ENCODE results near the gene POLR3G. TPM values are rescaled to one million over a fixed set of nuclear protein-coding genes. Genes with fewer than 3 reads are reported as not detected.

Gene POLR3G
- polyA plus RNA-seq, 1 donor from 2014 or later: 2.7 TPM

DNA sequence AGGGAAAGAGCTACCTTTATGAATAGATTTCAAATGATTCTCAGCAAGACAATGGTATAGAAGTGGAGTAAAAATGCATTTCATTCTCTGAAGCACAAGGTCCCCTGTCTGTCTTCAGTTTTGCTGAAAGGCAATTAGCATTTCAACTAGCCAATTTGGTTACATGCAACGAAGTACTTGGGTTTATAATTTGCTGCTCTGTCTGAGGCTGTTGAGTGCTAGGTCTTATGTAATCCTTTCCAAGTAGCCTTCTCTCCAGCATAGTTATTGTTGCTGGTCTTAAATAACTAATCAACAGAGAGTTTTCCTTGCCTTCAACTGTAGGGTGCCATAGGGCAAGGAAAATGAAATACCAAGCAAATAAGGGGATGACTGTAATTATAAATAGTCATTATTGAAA, 88.4 kb downstream of the POLR3G start:
- H3K4me3 ChIP-seq (ENCODE audit: low read length): peak overlapping the region; percentile 14
- H4K20me1 ChIP-seq (ENCODE audit: insufficient read depth): no peaks in the 10 kb centered on the region
- H3K9ac ChIP-seq (ENCODE audit: low read length): no peak overlapping the region
- H3K27me3 ChIP-seq (ENCODE audit: insufficient read depth, low read depth, low read length): peaks cover 17% of the 10 kb centered on the region
- H3F3A ChIP-seq (ENCODE audit: insufficient read depth, low read length, poor library complexity, severe bottlenecking): no peaks in the 10 kb centered on the region
- H3K9me3 ChIP-seq (ENCODE audit: low read length): no peaks in the 10 kb centered on the region
- H3K4me2 ChIP-seq (ENCODE audit: low read length): no peak overlapping the region
- H2AFZ ChIP-seq (ENCODE audit: low read depth, low read length): no peak overlapping the region
- H3K9me2 ChIP-seq (ENCODE audit: insufficient read depth, low read length): no peaks in the 10 kb centered on the region
- peaks cover 31% of the 10 kb centered on the region for H3K79me2 ChIP-seq (replicated peaks; ENCODE audit: insufficient read depth, low read length)
- H3K36me3 ChIP-seq (ENCODE audit: insufficient read depth, low read length): no peaks in the 10 kb centered on the region
- TF ChIP-seq MXI1 (conservative IDR thresholded peaks at IDR 0.05; ENCODE audit: poor library complexity, severe bottlenecking) (no peak), RAD21 (conservative IDR thresholded peaks at IDR 0.05) (no peak), POLR2AphosphoS5 (IDR thresholded peaks at IDR 0.05) (no peak)
- TF ChIP-seq, protein P1, sequence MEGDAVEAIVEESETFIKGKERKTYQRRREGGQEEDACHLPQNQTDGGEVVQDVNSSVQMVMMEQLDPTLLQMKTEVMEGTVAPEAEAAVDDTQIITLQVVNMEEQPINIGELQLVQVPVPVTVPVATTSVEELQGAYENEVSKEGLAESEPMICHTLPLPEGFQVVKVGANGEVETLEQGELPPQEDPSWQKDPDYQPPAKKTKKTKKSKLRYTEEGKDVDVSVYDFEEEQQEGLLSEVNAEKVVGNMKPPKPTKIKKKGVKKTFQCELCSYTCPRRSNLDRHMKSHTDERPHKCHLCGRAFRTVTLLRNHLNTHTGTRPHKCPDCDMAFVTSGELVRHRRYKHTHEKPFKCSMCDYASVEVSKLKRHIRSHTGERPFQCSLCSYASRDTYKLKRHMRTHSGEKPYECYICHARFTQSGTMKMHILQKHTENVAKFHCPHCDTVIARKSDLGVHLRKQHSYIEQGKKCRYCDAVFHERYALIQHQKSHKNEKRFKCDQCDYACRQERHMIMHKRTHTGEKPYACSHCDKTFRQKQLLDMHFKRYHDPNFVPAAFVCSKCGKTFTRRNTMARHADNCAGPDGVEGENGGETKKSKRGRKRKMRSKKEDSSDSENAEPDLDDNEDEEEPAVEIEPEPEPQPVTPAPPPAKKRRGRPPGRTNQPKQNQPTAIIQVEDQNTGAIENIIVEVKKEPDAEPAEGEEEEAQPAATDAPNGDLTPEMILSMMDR (IDR thresholded peaks at IDR 0.05; ENCODE audit: poor library complexity, severe bottlenecking): no peak
- no peak overlapping the region for H3K27ac ChIP-seq (ENCODE audit: low read length)

Other genes with a start within 250 kb of the POLR3G start
- gene CETN3, start 65.1 kb upstream of the POLR3G start, polyA plus RNA-seq: 87.8 and 116 TPM in 2 replicates
- gene MBLAC2, start 93 bp upstream of the POLR3G start, polyA plus RNA-seq: 13.8 and 15.0 TPM in 2 replicates
- gene LYSMD3, start 54.7 kb downstream of the POLR3G start, polyA plus RNA-seq: 10.3 and 11.1 TPM in 2 replicates
- gene ADGRV1, start 83.9 kb downstream of the POLR3G start, polyA plus RNA-seq: 3.3 and 3.7 TPM in 2 replicates

Measured in neural cell (in vitro differentiated cells).